H1 (cell line): Measurements from ENCODE around the gene CORO6. TPM values are rescaled to one million over a fixed set of nuclear protein-coding genes. Genes with fewer than 3 reads are reported as not detected.

Experiments
- HDAC6 ChIP-seq: IDR thresholded peaks from one replicate; pipeline ENCODE4 v1.7.1; 2012; ENCODE audit warnings: low read depth, mild to moderate bottlenecking, inconsistent platforms, low read length, moderate library complexity
- POLR2AphosphoS5 ChIP-seq: IDR thresholded peaks from 2 replicates; pipeline ENCODE4 v1.6.1; 2011; ENCODE audit warnings: low read depth, low read length
- polyA plus RNA-seq, 7 experiments: library from polyadenylated mRNA; depleted of rRNA in 3 of 7; stranded (reverse) in 5 of 7; unstranded in 2 of 7; fragments of >200 nt in 5 of 7; fragments of 200-250 nt in 2 of 7; gene quantifications; 1 replicate in 5 of 7; 2 replicates in 1 of 7; 4 replicates in 1 of 7; pipeline versions ENCODE4 v1.2.1 to v1.2.3, GENCODE V29; 2011 to 2013; ENCODE audit warnings: missing spikeins in 2 of 7, mixed read lengths in 2 of 7
- total RNA-seq: library from RNA; stranded (reverse); fragmentation: NEBNext Ultra II Directional; extraction: Animal tissue kit (Norgen Biotek cat#: 25700); gene quantifications from 2 replicates; pipeline ENCODE4 v1.2.1, GENCODE V29; 2021
- TF ChIP-seq, protein P1 (sequence below): fragments of 300-600 bp; sonication (generic); IDR thresholded peaks from 2 replicates; pipeline ENCODE4 v1.7.1; 2012; ENCODE audit warnings: low read length, moderate library complexity, mild to moderate bottlenecking, inconsistent platforms; ENCODE audit not compliant: insufficient replicate concordance
- TF ChIP-seq, protein P2 (sequence below): IDR thresholded peaks from 2 replicates; pipeline ENCODE4 v1.6.1; 2011; ENCODE audit warnings: low read length, improper control_type of control experiment

Gene CORO6
- total and polyA plus RNA-seq, 2 of the 8 experiments (the other 6 are each of a cell fraction or from before 2014, with no cell fraction given): 2.5 to 8.6 TPM

DNA sequence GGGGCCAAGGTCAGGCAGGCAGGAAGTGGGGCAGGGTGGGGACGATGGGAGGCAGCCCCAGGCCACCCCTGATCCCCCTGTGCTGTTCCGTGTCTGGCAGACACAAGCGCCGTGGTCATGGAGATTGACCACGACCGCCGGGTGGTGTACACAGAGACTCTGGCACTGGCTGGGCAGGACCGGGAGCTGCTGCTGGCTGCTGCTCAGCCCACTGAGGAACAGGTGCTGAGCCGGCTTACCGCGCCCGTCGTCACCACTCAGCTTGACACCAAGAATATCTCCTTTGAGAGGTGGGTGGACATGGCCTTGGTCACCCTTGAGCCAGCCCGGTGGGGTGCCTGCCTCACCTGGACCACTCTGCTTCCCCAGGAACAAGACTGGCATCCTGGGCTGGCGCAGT is 13.7 kb downstream of the CORO6 start (continued):
- TF ChIP-seq, protein P1, sequence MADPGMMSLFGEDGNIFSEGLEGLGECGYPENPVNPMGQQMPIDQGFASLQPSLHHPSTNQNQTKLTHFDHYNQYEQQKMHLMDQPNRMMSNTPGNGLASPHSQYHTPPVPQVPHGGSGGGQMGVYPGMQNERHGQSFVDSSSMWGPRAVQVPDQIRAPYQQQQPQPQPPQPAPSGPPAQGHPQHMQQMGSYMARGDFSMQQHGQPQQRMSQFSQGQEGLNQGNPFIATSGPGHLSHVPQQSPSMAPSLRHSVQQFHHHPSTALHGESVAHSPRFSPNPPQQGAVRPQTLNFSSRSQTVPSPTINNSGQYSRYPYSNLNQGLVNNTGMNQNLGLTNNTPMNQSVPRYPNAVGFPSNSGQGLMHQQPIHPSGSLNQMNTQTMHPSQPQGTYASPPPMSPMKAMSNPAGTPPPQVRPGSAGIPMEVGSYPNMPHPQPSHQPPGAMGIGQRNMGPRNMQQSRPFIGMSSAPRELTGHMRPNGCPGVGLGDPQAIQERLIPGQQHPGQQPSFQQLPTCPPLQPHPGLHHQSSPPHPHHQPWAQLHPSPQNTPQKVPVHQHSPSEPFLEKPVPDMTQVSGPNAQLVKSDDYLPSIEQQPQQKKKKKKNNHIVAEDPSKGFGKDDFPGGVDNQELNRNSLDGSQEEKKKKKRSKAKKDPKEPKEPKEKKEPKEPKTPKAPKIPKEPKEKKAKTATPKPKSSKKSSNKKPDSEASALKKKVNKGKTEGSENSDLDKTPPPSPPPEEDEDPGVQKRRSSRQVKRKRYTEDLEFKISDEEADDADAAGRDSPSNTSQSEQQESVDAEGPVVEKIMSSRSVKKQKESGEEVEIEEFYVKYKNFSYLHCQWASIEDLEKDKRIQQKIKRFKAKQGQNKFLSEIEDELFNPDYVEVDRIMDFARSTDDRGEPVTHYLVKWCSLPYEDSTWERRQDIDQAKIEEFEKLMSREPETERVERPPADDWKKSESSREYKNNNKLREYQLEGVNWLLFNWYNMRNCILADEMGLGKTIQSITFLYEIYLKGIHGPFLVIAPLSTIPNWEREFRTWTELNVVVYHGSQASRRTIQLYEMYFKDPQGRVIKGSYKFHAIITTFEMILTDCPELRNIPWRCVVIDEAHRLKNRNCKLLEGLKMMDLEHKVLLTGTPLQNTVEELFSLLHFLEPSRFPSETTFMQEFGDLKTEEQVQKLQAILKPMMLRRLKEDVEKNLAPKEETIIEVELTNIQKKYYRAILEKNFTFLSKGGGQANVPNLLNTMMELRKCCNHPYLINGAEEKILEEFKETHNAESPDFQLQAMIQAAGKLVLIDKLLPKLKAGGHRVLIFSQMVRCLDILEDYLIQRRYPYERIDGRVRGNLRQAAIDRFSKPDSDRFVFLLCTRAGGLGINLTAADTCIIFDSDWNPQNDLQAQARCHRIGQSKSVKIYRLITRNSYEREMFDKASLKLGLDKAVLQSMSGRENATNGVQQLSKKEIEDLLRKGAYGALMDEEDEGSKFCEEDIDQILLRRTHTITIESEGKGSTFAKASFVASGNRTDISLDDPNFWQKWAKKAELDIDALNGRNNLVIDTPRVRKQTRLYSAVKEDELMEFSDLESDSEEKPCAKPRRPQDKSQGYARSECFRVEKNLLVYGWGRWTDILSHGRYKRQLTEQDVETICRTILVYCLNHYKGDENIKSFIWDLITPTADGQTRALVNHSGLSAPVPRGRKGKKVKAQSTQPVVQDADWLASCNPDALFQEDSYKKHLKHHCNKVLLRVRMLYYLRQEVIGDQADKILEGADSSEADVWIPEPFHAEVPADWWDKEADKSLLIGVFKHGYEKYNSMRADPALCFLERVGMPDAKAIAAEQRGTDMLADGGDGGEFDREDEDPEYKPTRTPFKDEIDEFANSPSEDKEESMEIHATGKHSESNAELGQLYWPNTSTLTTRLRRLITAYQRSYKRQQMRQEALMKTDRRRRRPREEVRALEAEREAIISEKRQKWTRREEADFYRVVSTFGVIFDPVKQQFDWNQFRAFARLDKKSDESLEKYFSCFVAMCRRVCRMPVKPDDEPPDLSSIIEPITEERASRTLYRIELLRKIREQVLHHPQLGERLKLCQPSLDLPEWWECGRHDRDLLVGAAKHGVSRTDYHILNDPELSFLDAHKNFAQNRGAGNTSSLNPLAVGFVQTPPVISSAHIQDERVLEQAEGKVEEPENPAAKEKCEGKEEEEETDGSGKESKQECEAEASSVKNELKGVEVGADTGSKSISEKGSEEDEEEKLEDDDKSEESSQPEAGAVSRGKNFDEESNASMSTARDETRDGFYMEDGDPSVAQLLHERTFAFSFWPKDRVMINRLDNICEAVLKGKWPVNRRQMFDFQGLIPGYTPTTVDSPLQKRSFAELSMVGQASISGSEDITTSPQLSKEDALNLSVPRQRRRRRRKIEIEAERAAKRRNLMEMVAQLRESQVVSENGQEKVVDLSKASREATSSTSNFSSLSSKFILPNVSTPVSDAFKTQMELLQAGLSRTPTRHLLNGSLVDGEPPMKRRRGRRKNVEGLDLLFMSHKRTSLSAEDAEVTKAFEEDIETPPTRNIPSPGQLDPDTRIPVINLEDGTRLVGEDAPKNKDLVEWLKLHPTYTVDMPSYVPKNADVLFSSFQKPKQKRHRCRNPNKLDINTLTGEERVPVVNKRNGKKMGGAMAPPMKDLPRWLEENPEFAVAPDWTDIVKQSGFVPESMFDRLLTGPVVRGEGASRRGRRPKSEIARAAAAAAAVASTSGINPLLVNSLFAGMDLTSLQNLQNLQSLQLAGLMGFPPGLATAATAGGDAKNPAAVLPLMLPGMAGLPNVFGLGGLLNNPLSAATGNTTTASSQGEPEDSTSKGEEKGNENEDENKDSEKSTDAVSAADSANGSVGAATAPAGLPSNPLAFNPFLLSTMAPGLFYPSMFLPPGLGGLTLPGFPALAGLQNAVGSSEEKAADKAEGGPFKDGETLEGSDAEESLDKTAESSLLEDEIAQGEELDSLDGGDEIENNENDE: no peak
- TF ChIP-seq HDAC6 (no peak), POLR2AphosphoS5 (no peak)
- TF ChIP-seq, protein P2, sequence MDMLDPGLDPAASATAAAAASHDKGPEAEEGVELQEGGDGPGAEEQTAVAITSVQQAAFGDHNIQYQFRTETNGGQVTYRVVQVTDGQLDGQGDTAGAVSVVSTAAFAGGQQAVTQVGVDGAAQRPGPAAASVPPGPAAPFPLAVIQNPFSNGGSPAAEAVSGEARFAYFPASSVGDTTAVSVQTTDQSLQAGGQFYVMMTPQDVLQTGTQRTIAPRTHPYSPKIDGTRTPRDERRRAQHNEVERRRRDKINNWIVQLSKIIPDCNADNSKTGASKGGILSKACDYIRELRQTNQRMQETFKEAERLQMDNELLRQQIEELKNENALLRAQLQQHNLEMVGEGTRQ: no peak
